HepG2 (cell line): ENCODE results near the gene TMEM260. TPM values are rescaled to one million over a fixed set of nuclear protein-coding genes. Genes with fewer than 3 reads are reported as not detected.

Source experiments
- ATAC-seq: fragments of 200-7000 bp; cut with Tn5 transposase; 3 replicates; pipeline ENCODE4 v1.9.1; 2020; ENCODE audit warnings: mild to moderate bottlenecking, moderate library complexity
- BruUV-seq: library from RNA; stranded (reverse); fragments of 400-500 nt; replicated peaks from 2 replicates; lab custom pipeline; 2021; lab: Mats Ljungman, UMichigan
- CTCF ChIA-PET: fragments of 300-600 bp; formaldehyde crosslinking; extraction: SDS; loops from one replicate; lab custom pipeline; 2021; ENCODE audit warnings: low total read pairs, inconsistent platforms, low intra/inter-chr PET ratio; lab: Yijun Ruan, JAX
- POLR2A ChIA-PET: fragments of 350-600 bp; sonication (Branson Sonifier 250); formaldehyde crosslinking; loops from one replicate; lab custom pipeline; 2020; ENCODE audit warnings: antibody characterized with exemption, inconsistent platforms; lab: Yijun Ruan, JAX
- DNase-seq: peaks from one replicate; pipeline ENCODE4 v3.0.0-alpha.2; 2015; ENCODE audit warnings: low spot score
- FAIRE-seq: peaks from 3 replicates; lab custom pipeline; 2011; peaks lifted over from hg19 to GRCh38; lab: Jason Lieb, UNC
- H2AFZ ChIP-seq: one replicate; pipeline ENCODE4 v1.6.1; 2011; ENCODE audit warnings: low read length, inconsistent platforms
- H3K27ac ChIP-seq: fragments of 300-600 bp; 3 replicates; pipeline ENCODE4 v1.8.0; 2011; ENCODE audit warnings: mixed run types, mild to moderate bottlenecking, mixed read lengths, low read length, inconsistent platforms; ENCODE audit not compliant: insufficient read depth; ENCODE audit errors: extremely low read length
- H3K27me3 ChIP-seq, 2 experiments: fragments of 200-600 bp in 1 of 2; 2 replicates in 1 of 2; 3 replicates in 1 of 2; pipeline versions ENCODE4 v1.6.0 to v1.8.0; 2011; ENCODE audit warnings: low read length in 2 of 2, mild to moderate bottlenecking in 2 of 2, moderate library complexity in 2 of 2, inconsistent platforms in 1 of 2; ENCODE audit not compliant: insufficient read depth in 2 of 2, control insufficient read depth in 1 of 2
- H3K36me3 ChIP-seq, 2 experiments: fragments of 200-600 bp in 1 of 2; replicated peaks in 1 of 2; 2 replicates in 1 of 2; 3 replicates in 1 of 2; pipeline versions ENCODE4 v1.5.1 to v1.8.0; 2011; ENCODE audit warnings: low read length in 2 of 2, inconsistent platforms in 1 of 2; ENCODE audit not compliant: insufficient read depth in 2 of 2, control insufficient read depth in 1 of 2
- H3K4me1 ChIP-seq: 2 replicates; pipeline ENCODE4 v1.5.1; 2012; ENCODE audit warnings: low read length, inconsistent platforms; ENCODE audit not compliant: insufficient read depth
- H3K4me2 ChIP-seq: 2 replicates; pipeline ENCODE4 v1.6.0; 2011; ENCODE audit warnings: low read depth, low read length, inconsistent platforms
- H3K4me3 ChIP-seq, 3 experiments: fragments of 200-600 bp in 1 of 3; sonication (generic), shearing (Covaris generic) in 1 of 3; replicated peaks in 1 of 3; 2 replicates each; pipeline ENCODE4 v1.5.1; 2011 to 2016; ENCODE audit warnings: low read length in 3 of 3, inconsistent platforms in 2 of 3, low read depth in 2 of 3, mild to moderate bottlenecking in 2 of 3, control low read depth in 1 of 3, mixed read lengths in 1 of 3; ENCODE audit not compliant: insufficient read depth in 1 of 3
- H3K79me2 ChIP-seq: one replicate; pipeline ENCODE4 v1.6.1; 2011; ENCODE audit warnings: low read length, inconsistent platforms; ENCODE audit not compliant: insufficient read depth
- H3K9ac ChIP-seq: 2 replicates; pipeline ENCODE4 v1.6.0; 2011; ENCODE audit warnings: mild to moderate bottlenecking, low read depth, low read length, inconsistent platforms; ENCODE audit not compliant: insufficient read depth
- H3K9me3 ChIP-seq: 2 replicates; pipeline ENCODE4 v1.5.1; 2012; ENCODE audit warnings: mild to moderate bottlenecking, low read length
- H4K20me1 ChIP-seq: 2 replicates; pipeline ENCODE4 v1.6.0; 2011; ENCODE audit warnings: inconsistent platforms, mild to moderate bottlenecking, low read length, moderate library complexity; ENCODE audit not compliant: insufficient read depth
- PHF21A ChIP-seq: sonication (generic); formaldehyde crosslinking; IDR thresholded peaks from 2 replicates; pipeline ENCODE4 v1.5.0; 2020; ENCODE audit warnings: mild to moderate bottlenecking, missing genetic modification reagents
- RBM39 ChIP-seq: fragments of 200-400 bp; formaldehyde crosslinking; IDR thresholded peaks from one replicate; pipeline ENCODE4 v1.6.1; 2018; ENCODE audit warnings: antibody characterized with exemption, mild to moderate bottlenecking, low read depth, low read length; ENCODE audit not compliant: poor library complexity, severe bottlenecking
- RFX1 ChIP-seq: fragments of 450-650 bp; IDR thresholded peaks from 2 replicates; pipeline ENCODE4 v1.6.1; 2017
- SAFB2 ChIP-seq: sonication (generic); formaldehyde crosslinking; IDR thresholded peaks from 2 replicates; pipeline ENCODE4 v1.5.1; 2020; ENCODE audit warnings: missing genetic modification reagents, low read depth, mild to moderate bottlenecking, borderline replicate concordance
- SNAPC2 ChIP-seq: sonication (generic); formaldehyde crosslinking; IDR thresholded peaks from 2 replicates; pipeline ENCODE4 v1.8.1; 2022; ENCODE audit warnings: mild to moderate bottlenecking, missing genetic modification reagents
- SRF ChIP-seq: IDR thresholded peaks from 2 replicates; pipeline ENCODE4 v1.6.1; 2011; ENCODE audit warnings: mild to moderate bottlenecking, low read depth, low read length, moderate library complexity
- SRSF4 ChIP-seq: fragments of 200-400 bp; formaldehyde crosslinking; IDR thresholded peaks from one replicate; pipeline ENCODE4 v1.6.1; 2018; ENCODE audit warnings: mild to moderate bottlenecking, low read depth, low read length, moderate library complexity; ENCODE audit not compliant: poor library complexity, severe bottlenecking
- TCF7L2 ChIP-seq: IDR thresholded peaks from 2 replicates; pipeline ENCODE4 v1.6.1; 2011; ENCODE audit warnings: mild to moderate bottlenecking, low read depth, low read length, moderate library complexity
- ZC3H13 ChIP-seq: sonication (generic); formaldehyde crosslinking; IDR thresholded peaks from 2 replicates; pipeline ENCODE4 v1.8.1; 2023; ENCODE audit warnings: mild to moderate bottlenecking, missing genetic modification reagents, moderate library complexity
- ZNF160 ChIP-seq: sonication (generic); formaldehyde crosslinking; IDR thresholded peaks from 2 replicates; pipeline ENCODE4 v1.8.0; 2022; ENCODE audit warnings: mild to moderate bottlenecking, inconsistent platforms, missing genetic modification reagents
- ZNF17 ChIP-seq: sonication (generic); formaldehyde crosslinking; IDR thresholded peaks from 2 replicates; pipeline ENCODE4 v1.5.0; 2020; ENCODE audit warnings: mild to moderate bottlenecking, missing genetic modification reagents
- ZNF468 ChIP-seq: sonication (generic); formaldehyde crosslinking; IDR thresholded peaks from 2 replicates; pipeline ENCODE4 v1.8.0; 2022; ENCODE audit warnings: mild to moderate bottlenecking, moderate library complexity, missing genetic modification reagents
- ZNF569 ChIP-seq: sonication (generic); formaldehyde crosslinking; IDR thresholded peaks from 2 replicates; pipeline ENCODE4 v1.5.0; 2020; ENCODE audit warnings: mild to moderate bottlenecking, missing genetic modification reagents, moderate library complexity, borderline replicate concordance
- ZNF572 ChIP-seq: sonication (generic); formaldehyde crosslinking; IDR thresholded peaks from 2 replicates; pipeline ENCODE4 v1.5.1; 2020; ENCODE audit warnings: mild to moderate bottlenecking, missing genetic modification reagents
- ZNF784 ChIP-seq: sonication (generic); formaldehyde crosslinking; IDR thresholded peaks from 2 replicates; pipeline ENCODE4 v1.5.1; 2020; ENCODE audit warnings: missing genetic modification reagents, mild to moderate bottlenecking, borderline replicate concordance
- whole genome bisulfite sequencing: methylation state at CpG from one replicate; pipeline ENCODE4 v1.1.6; 2017; ENCODE audit warnings: low lambda C conversion rate; 5-methylcytosine and 5-hydroxymethylcytosine counted together
- in situ Hi-C: cut with HindIII; loops from 2 replicates; pipeline ENCODE4 v1.10.0; 2017; ENCODE audit warnings: low pct_unique_long_range_greater_than_20kb; ENCODE audit not compliant: extremely low pct_ligation_motif_present
- intact Hi-C: fragments of 100-400 bp; cut with micrococcal nuclease; formaldehyde crosslinking; loops from one replicate; pipeline ENCODE4 v1.10.0; 2022; ENCODE audit not compliant: unreplicated experiment
- polyA plus RNA-seq, 8 experiments: library from polyadenylated mRNA; depleted of rRNA in 3 of 8; stranded (reverse) in 7 of 8; unstranded in 1 of 8; fragments of >200 nt; fragmentation: Illumina TruSeq in 4 of 8; extraction: Trizol in 4 of 8; gene quantifications; 2 replicates each; pipeline versions ENCODE4 v1.2.1 to v1.2.3, GENCODE V29; 2011 to 2016; ENCODE audit warnings: low read depth in 4 of 8, missing spikeins in 1 of 8, mixed read lengths in 1 of 8; ENCODE audit not compliant: insufficient read depth in 1 of 8
- total RNA-seq, 5 experiments: library from RNA; depleted of rRNA; stranded (reverse); fragments of >200 nt; fragmentation: Illumina TruSeq; extraction: Trizol; gene quantifications; 2 replicates each; pipeline ENCODE4 v1.2.3, GENCODE V29; 2016; ENCODE audit warnings: low read depth in 1 of 5

The TMEM260 gene
- total and polyA plus RNA-seq, 2 of the 13 experiments (the other 11 are each of a cell fraction or from before 2014, with no cell fraction given) = 7.7 to 9.3 TPM

- Histone ChIP-seq H3K4me3 (no peak overlapping the region), H3K27ac (no peak overlapping the region), H3K36me3 (no peaks in the 10 kb centered on the region), H3K79me2 (no peaks in the 10 kb centered on the region), H3K4me2 (no peak overlapping the region), H3K9ac (no peak overlapping the region), H2AFZ (no peak overlapping the region), H3K4me1 (no peaks in the 10 kb centered on the region), H3K27me3 (peaks cover 0 to 14% of the 10 kb centered on the region in 2 experiments; a peak in 3 of 5 replicates)
- in situ Hi-C loops = no loop called here
- ATAC-seq (no peak), FAIRE-seq (no peak), DNase-seq (no peak)
- POLR2A ChIA-PET = no interaction called here
- TF ChIP-seq SRF (no peak), ZNF572 (CRISPR knock-in tag) (no peak), SAFB2 (no peak), TCF7L2 (no peak), ZNF160 (CRISPR knock-in tag) (no peak), SNAPC2 (CRISPR knock-in tag) (no peak), ZNF569 (CRISPR knock-in tag) (no peak), ZNF17 (no peak), ZNF468 (CRISPR knock-in tag) (no peak), PHF21A (CRISPR knock-in tag) (no peak), ZC3H13 (CRISPR knock-in tag) (no peak), SRSF4 (no peak), ZNF784 (CRISPR knock-in tag) (no peak), RFX1 (no peak), RBM39 (no peak)
- TF ChIP-seq, all 625 proteins: peak for 0
- Histone ChIP-seq H4K20me1 (no peaks in the 10 kb centered on the region), H3K9me3 (no peaks in the 10 kb centered on the region)
- WGBS = 3% methylated on average over 1 of the region's 1 CpG
- CTCF ChIA-PET = no interaction called here
- no TSS peak for BruUV-seq
- intact Hi-C loops = no loop called here
These were observed 16.7 kb upstream of the TMEM260 start for GRCh38 chr14:56562883-56563282.
